Frontal cortex (tissue), 4 donors: ENCODE data around the gene EPHB1. TPM values are rescaled to one million over a fixed set of nuclear protein-coding genes. Genes with fewer than 3 reads are reported as not detected.
A peak's percentile ranks its signal among the peaks of the same experiment; 100 is the strongest.

Source experiments
- DNase-seq, 2 donors: peaks; one replicate each; pipeline ENCODE4 v3.0.0; 2012; ENCODE audit warnings: low spot score in 2 of 2
- FAIRE-seq: peaks from 2 replicates; lab custom pipeline; 2012; peaks lifted over from hg19 to GRCh38; lab: Jason Lieb, UNC
- total RNA-seq: library from RNA; depleted of rRNA; stranded (reverse); fragments of >200 nt; gene quantifications from one replicate; pipeline ENCODE4 v1.2.3, GENCODE V29; 2014
- donor health status: control.
- donor health status: control.
- donor health status: control.

Gene EPHB1
- total RNA-seq, 1 donor from 2014 or later: 16.7 TPM

GRCh38 chr3:134873789-134874188 is 78.7 kb downstream of the EPHB1 start:
- FAIRE-seq: no peak

GRCh38 chr3:134874737-134875413 is 79.8 kb downstream of the EPHB1 start:
- FAIRE-seq (no peak), DNase-seq (no peak)

More at GRCh38 chr3:134873789-134874188, 78.7 kb downstream of the EPHB1 start:
- no peak for DNase-seq

- no peak for DNase-seq
- no peak for FAIRE-seq
Measured at GRCh38 chr3:134876836-134877235, 81.8 kb downstream of the EPHB1 start.

GRCh38 chr3:134877788-134878187 is 82.7 kb downstream of the EPHB1 start:
- FAIRE-seq (no peak), DNase-seq (no peak)

- DNase-seq (peak in 1 of 2 donors; percentile 17), FAIRE-seq (no peak)
Measured at GRCh38 chr3:134879990-134880389, 84.9 kb downstream of the EPHB1 start.

- FAIRE-seq: no peak
- no peak for DNase-seq
Measured at GRCh38 chr3:134880431-134880830, 85.4 kb downstream of the EPHB1 start.

- DNase-seq (no peak), FAIRE-seq (no peak)
Measured at GRCh38 chr3:134881305-134881704, 86.2 kb downstream of the EPHB1 start.

- FAIRE-seq: no peak
- no peak for DNase-seq
Measured at GRCh38 chr3:134883697-134884385, 88.8 kb downstream of the EPHB1 start.

GRCh38 chr3:134885877-134886621 is 91.0 kb downstream of the EPHB1 start:
- FAIRE-seq (no peak), DNase-seq (no peak)

- no peak for DNase-seq
- no peak for FAIRE-seq
Measured at GRCh38 chr3:134886991-134887390, 91.9 kb downstream of the EPHB1 start.

GRCh38 chr3:134887536-134887935 is 92.5 kb downstream of the EPHB1 start:
- no peak for FAIRE-seq
- no peak for DNase-seq

GRCh38 chr3:134892326-134892725 is 97.3 kb downstream of the EPHB1 start:
- FAIRE-seq: no peak

GRCh38 chr3:134892761-134893160 is 97.7 kb downstream of the EPHB1 start:
- DNase-seq: no peak
- no peak for FAIRE-seq

More at GRCh38 chr3:134892326-134892725, 97.3 kb downstream of the EPHB1 start:
- DNase-seq: no peak

GRCh38 chr3:134894533-134894932 is 99.5 kb downstream of the EPHB1 start:
- no peak for DNase-seq
- no peak for FAIRE-seq

- FAIRE-seq (no peak), DNase-seq (no peak)
Measured at GRCh38 chr3:134895181-134895580, 100.1 kb downstream of the EPHB1 start.

- no peak for DNase-seq
- no peak for FAIRE-seq
Measured at GRCh38 chr3:134896141-134896540, 101.1 kb downstream of the EPHB1 start.

GRCh38 chr3:134896696-134897095 is 101.6 kb downstream of the EPHB1 start:
- no peak for FAIRE-seq
- DNase-seq: no peak

- FAIRE-seq: no peak
Measured at GRCh38 chr3:134897391-134898141, 102.5 kb downstream of the EPHB1 start.

GRCh38 chr3:134898181-134898754 is 103.2 kb downstream of the EPHB1 start:
- no peak for DNase-seq

More at GRCh38 chr3:134897391-134898141, 102.5 kb downstream of the EPHB1 start:
- no peak for DNase-seq

GRCh38 chr3:134899786-134900185 is 104.7 kb downstream of the EPHB1 start:
- DNase-seq (no peak), FAIRE-seq (no peak)

More at GRCh38 chr3:134898181-134898754, 103.2 kb downstream of the EPHB1 start:
- FAIRE-seq: no peak
